HG03039 (cell line): Measurements from ENCODE around the gene SVIP.
A peak's percentile ranks its signal among the peaks of the same experiment; 100 is the strongest.

ENCODE experiments used
- ATAC-seq: cut with Tn5 transposase; IDR thresholded peaks from one replicate; pipeline ENCODE4 v1.9.1; 2021; ENCODE audit warnings: mild to moderate bottlenecking, moderate library complexity; ENCODE audit not compliant: unreplicated experiment

The SVIP gene

GRCh38 chr11:22795914-22796313 lies 33.7 kb downstream of the SVIP start:
- no peak for ATAC-seq

- ATAC-seq, result peak; percentile 62
These were observed 37.1 kb downstream of the SVIP start for GRCh38 chr11:22792497-22792896.

- no peak for ATAC-seq
These were observed 41.9 kb downstream of the SVIP start for GRCh38 chr11:22787551-22788162.

- ATAC-seq, result no peak
These were observed 42.5 kb downstream of the SVIP start for GRCh38 chr11:22787055-22787454.

GRCh38 chr11:22786475-22786874 lies 43.1 kb downstream of the SVIP start:
- ATAC-seq, result peak; percentile 87

- ATAC-seq, result no peak
These were observed 44.4 kb downstream of the SVIP start for GRCh38 chr11:22785251-22785650.

GRCh38 chr11:22780952-22781593 lies 48.5 kb downstream of the SVIP start:
- peak; percentile 75 for ATAC-seq

- no peak for ATAC-seq
These were observed 49.8 kb downstream of the SVIP start for GRCh38 chr11:22779850-22780249.

GRCh38 chr11:22778642-22779041 lies 51.0 kb downstream of the SVIP start:
- no peak for ATAC-seq

GRCh38 chr11:22775248-22775647 lies 54.4 kb downstream of the SVIP start:
- ATAC-seq, result no peak

GRCh38 chr11:22774716-22775115 lies 54.9 kb downstream of the SVIP start:
- peak; percentile 60 for ATAC-seq

- no peak for ATAC-seq
These were observed 60.5 kb downstream of the SVIP start for GRCh38 chr11:22769081-22769480.
